Chondrocyte (in vitro differentiated cells): ENCODE results near the gene ARHGAP12. TPM values are rescaled to one million over a fixed set of nuclear protein-coding genes. Genes with fewer than 3 reads are reported as not detected.

Experiments
- DNase-seq: peaks from one replicate; pipeline ENCODE4 v3.0.0; 2021; ENCODE audit warnings: mixed read lengths, low spot score
- H3K27ac Mint-ChIP-seq: one replicate; pipeline ENCODE4 v1.8.0; 2021; ENCODE audit warnings: mild to moderate bottlenecking, moderate library complexity, mixed read lengths; ENCODE audit not compliant: unreplicated experiment
- H3K27me3 Mint-ChIP-seq: 2 replicates; pipeline ENCODE4 v1.8.0; 2021; ENCODE audit warnings: low read depth, mixed read lengths
- H3K36me3 Mint-ChIP-seq: 2 replicates; pipeline ENCODE4 v1.8.0; 2021; ENCODE audit warnings: low read depth, mixed read lengths
- H3K4me1 Mint-ChIP-seq: 2 replicates; pipeline ENCODE4 v1.8.0; 2021; ENCODE audit warnings: low read depth, mild to moderate bottlenecking, mixed read lengths
- H3K4me3 Mint-ChIP-seq: one replicate; pipeline ENCODE4 v1.8.0; 2021; ENCODE audit warnings: mild to moderate bottlenecking, moderate library complexity, mixed read lengths; ENCODE audit not compliant: unreplicated experiment
- H3K9me3 Mint-ChIP-seq: 2 replicates; pipeline ENCODE4 v1.8.0; 2021; ENCODE audit warnings: low read depth, mixed read lengths
- total RNA-seq: library from RNA; stranded (reverse); gene quantifications from 3 replicates; pipeline ENCODE4 v1.2.1, GENCODE V29; 2021
- TF ChIP-seq, protein P1 (sequence below): fragments of 200-600 bp; sonication (generic); IDR thresholded peaks from 2 replicates; pipeline ENCODE4 v1.5.0; 2021; ENCODE audit warnings: antibody characterized with exemption, mild to moderate bottlenecking, moderate library complexity

The ARHGAP12 gene
- total RNA-seq, 1 donor from 2014 or later: 18.1 TPM

DNA sequence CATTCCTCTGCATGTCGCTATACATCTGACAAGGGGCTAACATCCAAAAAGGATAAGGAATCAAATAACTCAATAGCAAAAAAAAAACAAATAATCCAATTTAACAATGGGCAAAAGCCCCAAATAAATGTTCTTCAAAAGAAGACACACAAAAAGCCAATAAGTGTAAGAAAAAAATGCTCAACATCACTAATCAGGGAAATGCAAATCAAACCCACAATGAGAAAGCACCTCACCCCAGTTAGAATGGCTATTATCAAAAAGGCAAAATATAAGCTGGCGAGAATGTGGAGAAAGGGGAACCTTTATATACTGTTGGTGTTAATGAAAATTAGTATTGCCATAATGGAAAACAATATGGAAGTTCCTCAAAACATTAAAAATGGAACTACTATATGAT, 14.3 kb downstream of the ARHGAP12 start:
- no peak for DNase-seq
- TF ChIP-seq, protein P1, sequence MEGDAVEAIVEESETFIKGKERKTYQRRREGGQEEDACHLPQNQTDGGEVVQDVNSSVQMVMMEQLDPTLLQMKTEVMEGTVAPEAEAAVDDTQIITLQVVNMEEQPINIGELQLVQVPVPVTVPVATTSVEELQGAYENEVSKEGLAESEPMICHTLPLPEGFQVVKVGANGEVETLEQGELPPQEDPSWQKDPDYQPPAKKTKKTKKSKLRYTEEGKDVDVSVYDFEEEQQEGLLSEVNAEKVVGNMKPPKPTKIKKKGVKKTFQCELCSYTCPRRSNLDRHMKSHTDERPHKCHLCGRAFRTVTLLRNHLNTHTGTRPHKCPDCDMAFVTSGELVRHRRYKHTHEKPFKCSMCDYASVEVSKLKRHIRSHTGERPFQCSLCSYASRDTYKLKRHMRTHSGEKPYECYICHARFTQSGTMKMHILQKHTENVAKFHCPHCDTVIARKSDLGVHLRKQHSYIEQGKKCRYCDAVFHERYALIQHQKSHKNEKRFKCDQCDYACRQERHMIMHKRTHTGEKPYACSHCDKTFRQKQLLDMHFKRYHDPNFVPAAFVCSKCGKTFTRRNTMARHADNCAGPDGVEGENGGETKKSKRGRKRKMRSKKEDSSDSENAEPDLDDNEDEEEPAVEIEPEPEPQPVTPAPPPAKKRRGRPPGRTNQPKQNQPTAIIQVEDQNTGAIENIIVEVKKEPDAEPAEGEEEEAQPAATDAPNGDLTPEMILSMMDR: no peak
- H3K27me3 Mint-ChIP-seq: no peaks in the 10 kb centered on the region

DNA sequence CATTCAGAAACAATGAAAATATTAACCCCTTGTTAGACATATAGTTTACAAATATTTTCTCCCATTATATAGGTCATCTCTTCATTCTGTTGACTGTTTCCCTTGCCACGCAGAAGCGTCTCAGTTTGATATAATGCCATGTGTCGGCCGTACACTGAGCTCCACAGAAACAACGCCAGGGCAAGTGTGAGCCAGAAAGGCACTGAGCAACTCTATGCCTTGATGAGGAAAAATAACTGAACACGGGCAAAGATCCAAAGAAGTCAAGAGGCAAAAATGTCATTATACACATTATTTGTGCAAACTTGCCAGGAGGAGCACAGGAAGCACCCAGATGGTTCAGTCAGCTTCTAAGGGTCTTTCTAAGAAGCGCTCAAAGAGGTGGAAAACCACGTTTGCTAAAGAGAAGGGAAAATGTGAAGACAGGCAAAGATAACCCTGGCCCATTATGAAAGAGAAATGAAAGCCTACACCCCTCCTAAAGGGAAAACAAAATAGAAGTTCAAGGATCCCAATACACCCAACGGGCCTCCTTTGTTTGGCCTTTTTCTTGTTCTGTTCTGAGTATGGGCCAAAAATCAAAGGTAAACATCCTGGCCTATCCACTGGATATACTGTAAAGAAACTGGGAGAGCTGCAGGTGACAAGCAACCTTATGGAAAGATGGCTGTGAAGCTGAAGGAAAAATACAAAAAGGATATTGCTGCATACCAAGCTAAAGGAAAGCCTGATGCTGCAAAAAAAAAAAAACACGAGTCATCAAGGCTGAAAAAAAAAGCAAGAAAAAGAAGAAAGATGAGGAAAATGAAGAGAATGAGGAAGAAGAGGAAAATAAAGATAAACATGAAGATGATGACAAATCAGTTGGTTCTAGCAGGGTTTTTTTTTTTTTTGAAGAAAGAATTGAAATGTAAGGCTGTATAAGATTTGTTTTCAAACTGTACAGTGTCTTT, 15.5 kb downstream of the ARHGAP12 start:
- Mint-ChIP-seq H3K4me3 (no peak overlapping the region), H3K9me3 (no peaks in the 10 kb centered on the region), H3K27me3 (no peaks in the 10 kb centered on the region), H3K36me3 (peaks cover 5% of the 10 kb centered on the region), H3K27ac (peak overlapping the region; percentile 73), H3K4me1 (peaks cover 29% of the 10 kb centered on the region)
- no peak for DNase-seq
- TF ChIP-seq, protein P1: no peak

More for the DNA sequence above, 14.3 kb downstream of the ARHGAP12 start:
- Mint-ChIP-seq H3K36me3 (peaks cover 2% of the 10 kb centered on the region), H3K4me3 (no peak overlapping the region), H3K27ac (no peak overlapping the region), H3K4me1 (peaks cover 24% of the 10 kb centered on the region), H3K9me3 (no peaks in the 10 kb centered on the region)

- H3K27ac Mint-ChIP-seq: no peak overlapping the region
- H3K36me3 Mint-ChIP-seq: peaks cover 6% of the 10 kb centered on the region
- DNase-seq: no peak
- peaks cover 31% of the 10 kb centered on the region for H3K4me1 Mint-ChIP-seq
- TF ChIP-seq, protein P1: no peak
- H3K9me3 Mint-ChIP-seq: no peaks in the 10 kb centered on the region
- no peaks in the 10 kb centered on the region for H3K27me3 Mint-ChIP-seq
- no peak overlapping the region for H3K4me3 Mint-ChIP-seq
Measured at GRCh38 chr10:31912289-31912688, 16.3 kb downstream of the ARHGAP12 start.

GRCh38 chr10:31910016-31910415, 18.6 kb downstream of the ARHGAP12 start:
- Mint-ChIP-seq H3K27ac (no peak overlapping the region), H3K9me3 (no peaks in the 10 kb centered on the region), H3K36me3 (peaks cover 8% of the 10 kb centered on the region), H3K27me3 (no peaks in the 10 kb centered on the region), H3K4me3 (no peak overlapping the region), H3K4me1 (peaks cover 51% of the 10 kb centered on the region)
- DNase-seq: no peak
- TF ChIP-seq, protein P1: no peak

DNA sequence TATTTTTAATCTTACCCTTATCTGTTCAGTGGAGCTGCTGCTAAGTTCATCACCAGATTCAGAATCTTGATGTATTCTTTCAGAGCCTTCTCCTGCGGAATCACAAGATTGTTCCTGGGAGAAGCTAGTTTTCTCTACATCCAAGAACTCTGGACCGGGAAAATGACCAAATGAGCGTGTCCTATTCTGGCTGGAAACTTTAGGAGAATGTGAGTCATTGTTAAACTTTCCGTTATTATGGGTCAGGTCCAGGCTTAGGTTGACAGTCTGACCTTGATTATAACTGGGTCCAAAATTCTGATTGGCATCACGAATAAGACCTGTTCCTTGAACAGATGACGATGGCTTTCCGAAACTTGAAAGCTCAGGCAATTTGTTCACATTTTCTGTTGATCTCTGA, 20.5 kb downstream of the ARHGAP12 start:
- Mint-ChIP-seq H3K4me3 (no peak overlapping the region), H3K36me3 (peaks cover 8% of the 10 kb centered on the region), H3K9me3 (no peaks in the 10 kb centered on the region), H3K27me3 (no peaks in the 10 kb centered on the region), H3K4me1 (peaks cover 54% of the 10 kb centered on the region), H3K27ac (no peak overlapping the region)
- TF ChIP-seq, protein P1: no peak
- no peak for DNase-seq
